ENCODE results near the gene CPT1B.
A peak's percentile ranks its signal among the peaks of the same experiment; 100 is the strongest.

CPT1B gene

DNA sequence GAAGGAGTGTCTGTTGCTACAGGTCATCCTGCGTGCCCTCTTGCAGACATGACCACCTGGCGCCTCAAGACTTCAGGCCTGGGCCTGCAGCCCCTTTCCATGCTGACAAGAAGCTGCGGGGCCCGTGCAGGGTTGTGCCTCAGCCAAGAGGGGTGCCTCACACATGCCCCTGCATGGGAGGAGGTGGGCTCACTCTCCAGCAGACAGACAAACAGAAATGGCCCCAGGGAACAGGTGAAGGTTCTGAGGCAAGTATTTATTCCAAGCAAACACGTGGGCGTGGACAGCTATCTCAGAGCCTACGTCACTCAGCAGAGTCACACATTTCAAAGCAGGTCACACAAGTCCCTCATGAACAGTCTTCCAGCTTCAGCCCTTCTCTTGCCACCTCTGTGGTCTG, 9.6 kb downstream of the CPT1B start:
- DNase-seq = no peak

GRCh38 chr22:50567721-50568252, 10.4 kb downstream of the CPT1B start:
- no peak for DNase-seq

DNA sequence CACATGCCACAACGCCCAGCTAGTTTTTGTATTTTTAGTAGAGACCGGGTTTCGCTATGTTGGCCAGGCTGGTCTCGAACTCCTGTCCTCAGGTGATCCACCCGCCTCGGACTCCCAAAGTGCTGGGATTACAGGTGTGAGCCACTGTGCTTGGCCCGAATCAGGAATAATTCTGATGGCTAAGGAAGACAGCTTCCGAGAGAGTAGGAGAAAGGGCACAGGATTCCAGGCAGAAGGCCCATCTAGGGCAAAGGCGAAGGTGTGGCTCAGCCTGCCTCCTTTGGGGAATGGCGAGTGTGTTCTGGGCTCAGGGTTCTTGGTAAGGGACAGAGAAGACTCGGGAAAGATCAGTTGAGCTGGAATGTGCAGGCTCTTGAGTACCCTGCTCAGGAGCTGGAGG, 13.9 kb downstream of the CPT1B start:
- no peak for DNase-seq

DNA sequence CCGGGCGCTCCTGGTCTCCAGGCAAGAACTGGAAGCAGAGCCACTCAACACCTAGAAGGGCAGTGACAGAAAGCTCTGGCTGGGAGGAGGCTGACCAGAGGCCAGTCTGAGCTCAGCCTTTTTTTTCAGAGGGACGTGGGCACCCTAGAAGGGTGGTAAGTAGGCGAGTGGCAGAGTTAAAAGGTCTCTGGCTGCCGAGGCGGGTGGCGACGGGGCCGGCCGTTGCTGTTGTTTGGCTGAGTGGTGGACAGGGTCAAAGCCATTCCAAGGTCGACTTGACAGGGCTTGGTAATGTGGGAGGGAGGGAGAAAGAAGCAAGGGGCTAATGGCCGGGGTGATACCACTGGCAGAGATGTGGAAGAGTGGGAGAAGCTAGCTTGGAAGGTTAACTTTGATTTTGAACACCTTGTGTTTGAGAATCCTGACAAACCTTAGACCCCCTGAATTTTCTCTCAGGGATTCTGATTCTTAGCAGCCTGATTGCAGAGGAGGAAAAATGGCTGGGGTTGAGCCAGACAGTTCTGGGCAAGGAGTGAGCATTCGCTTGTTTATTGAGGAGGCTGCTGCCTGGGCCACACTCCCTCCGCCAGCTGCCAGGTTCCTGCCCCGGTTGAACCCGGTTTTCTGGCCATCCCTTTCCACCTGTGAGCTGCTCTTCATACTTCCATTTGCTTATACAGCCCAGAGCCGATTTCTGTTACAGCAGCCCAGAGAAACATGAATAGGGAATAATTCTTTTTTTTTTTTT, 14.6 kb downstream of the CPT1B start:
- no peak for DNase-seq

DNA sequence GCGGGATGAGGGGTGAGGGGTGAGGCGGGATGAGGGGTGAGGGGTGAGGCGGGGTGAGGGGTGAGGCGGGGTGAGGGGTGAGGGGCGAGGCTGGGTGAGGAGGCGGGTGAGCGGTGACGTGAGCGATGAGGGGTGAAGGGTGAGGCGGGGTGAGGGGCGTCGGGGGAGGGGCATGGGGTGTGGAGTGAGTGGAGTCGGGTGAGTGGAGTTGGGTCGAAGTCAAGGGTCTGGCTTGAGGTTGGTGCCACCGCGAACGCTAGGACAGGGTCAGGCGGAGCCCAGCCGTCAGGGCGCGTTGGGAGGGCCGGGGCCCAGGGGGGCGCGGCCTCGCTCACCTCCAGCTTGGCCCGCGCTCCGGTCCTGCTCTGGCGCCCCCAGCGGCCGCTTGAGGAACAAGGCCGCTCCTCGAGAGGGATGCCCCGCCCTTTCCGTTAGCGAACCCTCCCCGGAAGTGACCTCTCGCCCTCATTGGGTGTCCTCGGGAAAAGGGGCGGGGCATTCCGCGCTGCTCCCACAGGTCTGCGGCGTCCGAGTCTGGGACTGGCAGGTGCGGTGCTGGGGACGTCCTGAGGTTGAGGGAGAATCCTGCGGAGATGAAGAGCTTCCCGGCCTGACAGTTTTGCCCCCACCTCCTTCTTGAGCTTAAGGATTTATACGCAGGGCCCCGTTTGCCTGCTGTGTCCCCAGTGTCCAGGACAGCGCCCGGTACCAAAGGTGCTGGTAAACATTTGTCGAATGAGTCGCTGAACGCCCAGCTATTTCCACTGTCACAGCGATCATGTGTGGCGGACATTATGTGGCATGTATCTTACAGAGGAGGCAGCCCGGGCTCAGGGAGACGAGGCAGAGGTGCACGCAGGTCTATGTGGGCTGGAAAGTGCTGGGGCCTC, 15.5 kb downstream of the CPT1B start, which contains the start of gene SYCE3:
TSS of gene SYCE3 (minus strand) at position 397 of the 890 bp plus-strand sequence. CDS start 6,514 bp downstream, outside the sequence.
- DNase-seq = peak; percentile 97

DNA sequence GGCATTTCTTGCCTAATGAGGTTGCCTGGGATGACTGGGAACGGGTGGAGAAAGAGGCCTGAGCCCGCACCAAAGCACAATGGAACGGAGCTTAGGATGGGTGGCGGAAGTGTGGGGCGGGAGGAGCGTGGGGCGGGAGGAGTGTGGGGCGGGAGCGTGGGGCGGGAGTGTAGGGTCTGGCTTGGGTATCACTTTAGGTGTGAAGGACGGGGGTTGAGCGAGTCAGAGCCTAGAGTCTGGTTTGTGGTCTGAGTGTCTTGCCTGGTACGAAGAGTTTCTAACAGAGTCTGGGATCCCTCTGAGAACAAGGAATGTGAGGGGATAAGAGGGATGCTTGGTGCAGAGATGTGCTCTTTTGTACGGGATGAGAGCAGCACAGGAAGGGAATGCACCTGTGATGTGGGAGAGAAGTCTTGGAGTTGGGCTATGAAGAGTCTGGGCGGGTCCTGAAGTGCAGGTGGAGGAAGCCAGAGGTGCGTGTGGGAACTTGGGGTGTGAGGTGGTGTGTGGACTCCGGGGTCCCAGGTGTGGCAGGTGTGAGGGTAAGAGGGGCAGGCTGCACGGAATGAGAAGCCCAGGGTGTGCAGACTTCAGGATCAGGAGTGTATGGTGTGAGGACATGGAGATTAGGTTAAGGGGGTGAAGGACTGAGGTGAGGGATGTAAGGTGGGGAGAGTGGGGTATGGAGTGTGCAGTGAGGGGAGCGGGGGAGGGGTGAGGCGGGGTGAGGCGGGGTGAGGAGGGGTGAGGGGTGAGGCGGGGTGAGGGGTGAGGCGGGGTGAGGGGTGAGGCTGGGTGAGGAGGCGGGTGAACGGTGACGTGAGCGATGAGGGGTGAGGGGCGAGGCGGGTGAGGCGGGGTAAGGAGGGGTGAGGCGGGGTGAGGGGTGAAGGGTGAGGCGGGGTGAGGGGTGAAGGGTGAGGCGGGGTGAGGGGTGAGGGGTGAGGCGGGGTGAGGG, 16.5 kb downstream of the CPT1B start:
- DNase-seq = no peak

GRCh38 chr22:50560034-50560433, 18.2 kb downstream of the CPT1B start:
- DNase-seq = no peak

GRCh38 chr22:50556703-50557102, 21.5 kb downstream of the CPT1B start:
- DNase-seq = no peak

DNA sequence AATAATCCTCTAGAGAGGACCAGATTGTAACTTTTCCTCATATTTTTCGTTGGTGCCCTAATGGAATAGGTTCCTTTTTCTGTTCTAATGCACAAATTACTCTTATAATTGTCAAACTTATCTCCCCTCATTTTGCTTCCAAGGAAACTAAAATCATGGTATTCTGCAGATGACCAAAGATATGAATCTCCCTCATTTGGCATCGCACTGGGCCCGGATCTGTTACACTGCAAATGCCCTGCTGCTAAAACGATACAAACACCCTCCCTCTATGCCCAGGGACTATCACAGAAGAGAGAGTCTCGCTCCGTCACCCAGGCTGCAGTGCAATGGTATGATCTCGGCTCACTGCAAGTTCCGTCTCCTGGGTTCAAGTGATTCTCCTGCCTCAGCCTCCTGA, 24.9 kb downstream of the CPT1B start:
- DNase-seq = no peak

DNA sequence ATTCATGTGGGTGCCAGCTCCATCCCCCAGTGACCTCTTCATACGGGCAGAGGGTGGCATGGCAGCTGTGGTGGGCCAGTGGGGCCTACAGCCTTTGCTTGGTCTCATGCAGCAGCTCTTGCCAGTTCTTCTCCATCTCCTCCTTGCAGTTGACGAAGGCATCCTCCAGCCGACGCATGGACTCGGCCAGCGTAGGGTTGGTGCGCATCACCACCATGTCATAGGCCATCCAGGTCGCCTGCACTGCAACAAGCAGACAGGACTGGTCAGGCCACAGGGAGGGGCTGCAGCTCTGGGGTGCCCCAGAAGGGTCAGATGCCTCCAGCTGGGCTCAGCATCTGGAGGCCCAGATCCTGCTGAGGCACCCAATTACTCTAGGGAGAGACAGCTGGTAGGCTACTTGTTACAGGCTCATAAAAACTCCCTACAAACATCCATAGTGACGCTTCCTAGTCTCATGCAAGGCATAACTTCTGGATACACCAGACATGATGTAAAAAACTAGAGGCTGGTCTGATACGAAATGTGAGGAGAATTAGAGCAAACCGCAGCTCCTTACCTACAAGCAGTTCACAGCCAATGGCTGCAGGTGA, 27.0 kb downstream of the CPT1B start:
- DNase-seq = no peak

DNA sequence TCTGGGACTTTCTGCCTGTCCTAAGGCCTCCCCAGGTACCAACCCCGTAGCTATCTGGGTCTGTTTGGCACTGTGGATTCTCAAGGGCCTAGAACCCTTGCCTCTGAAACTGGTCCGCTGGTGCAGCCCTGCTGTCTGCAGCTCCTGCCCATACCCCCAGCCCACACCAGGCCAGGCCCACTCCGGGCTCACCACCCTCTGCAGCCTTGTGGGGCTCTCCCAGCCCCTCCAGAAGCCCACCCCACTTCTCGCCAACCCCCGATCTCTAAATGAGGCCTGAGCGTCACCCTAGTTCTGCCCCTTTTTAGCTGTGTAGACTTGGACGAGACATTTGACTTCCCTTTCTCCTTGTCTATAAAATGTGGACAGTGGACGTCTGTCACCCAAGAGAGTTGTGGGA, 27.8 kb downstream of the CPT1B start:
- DNase-seq = no peak

DNA sequence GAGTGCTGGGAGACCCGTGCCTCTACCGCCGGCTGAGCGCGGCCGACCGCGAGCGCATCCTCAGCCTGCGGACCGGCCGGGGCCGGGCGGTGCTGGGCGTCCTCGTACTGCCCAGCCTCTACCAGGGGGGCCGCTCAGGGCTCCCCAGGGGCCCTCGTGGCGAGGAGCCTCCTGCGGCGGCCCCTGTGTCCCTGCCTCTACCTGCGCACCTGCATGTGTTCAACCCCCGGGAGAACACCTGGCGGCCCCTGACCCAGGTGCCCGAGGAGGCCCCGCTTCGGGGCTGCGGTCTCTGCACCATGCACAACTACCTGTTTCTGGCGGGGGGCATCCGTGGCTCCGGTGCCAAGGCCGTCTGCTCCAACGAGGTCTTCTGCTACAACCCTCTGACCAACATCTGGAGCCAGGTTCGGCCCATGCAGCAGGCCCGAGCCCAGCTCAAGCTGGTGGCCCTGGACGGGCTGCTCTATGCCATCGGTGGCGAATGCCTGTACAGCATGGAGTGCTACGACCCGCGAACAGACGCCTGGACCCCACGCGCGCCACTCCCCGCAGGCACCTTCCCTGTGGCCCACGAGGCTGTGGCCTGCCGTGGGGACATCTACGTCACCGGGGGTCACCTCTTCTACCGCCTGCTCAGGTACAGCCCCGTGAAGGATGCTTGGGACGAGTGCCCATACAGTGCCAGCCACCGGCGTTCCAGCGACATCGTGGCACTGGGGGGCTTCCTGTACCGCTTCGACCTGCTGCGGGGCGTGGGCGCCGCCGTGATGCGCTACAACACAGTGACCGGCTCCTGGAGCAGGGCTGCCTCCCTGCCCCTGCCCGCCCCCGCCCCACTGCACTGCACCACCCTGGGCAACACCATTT, 29.1 kb downstream of the CPT1B start:
- DNase-seq = no peak

GRCh38 chr22:50548040-50548920, 29.9 kb downstream of the CPT1B start:
- DNase-seq = peak; percentile 54

DNA sequence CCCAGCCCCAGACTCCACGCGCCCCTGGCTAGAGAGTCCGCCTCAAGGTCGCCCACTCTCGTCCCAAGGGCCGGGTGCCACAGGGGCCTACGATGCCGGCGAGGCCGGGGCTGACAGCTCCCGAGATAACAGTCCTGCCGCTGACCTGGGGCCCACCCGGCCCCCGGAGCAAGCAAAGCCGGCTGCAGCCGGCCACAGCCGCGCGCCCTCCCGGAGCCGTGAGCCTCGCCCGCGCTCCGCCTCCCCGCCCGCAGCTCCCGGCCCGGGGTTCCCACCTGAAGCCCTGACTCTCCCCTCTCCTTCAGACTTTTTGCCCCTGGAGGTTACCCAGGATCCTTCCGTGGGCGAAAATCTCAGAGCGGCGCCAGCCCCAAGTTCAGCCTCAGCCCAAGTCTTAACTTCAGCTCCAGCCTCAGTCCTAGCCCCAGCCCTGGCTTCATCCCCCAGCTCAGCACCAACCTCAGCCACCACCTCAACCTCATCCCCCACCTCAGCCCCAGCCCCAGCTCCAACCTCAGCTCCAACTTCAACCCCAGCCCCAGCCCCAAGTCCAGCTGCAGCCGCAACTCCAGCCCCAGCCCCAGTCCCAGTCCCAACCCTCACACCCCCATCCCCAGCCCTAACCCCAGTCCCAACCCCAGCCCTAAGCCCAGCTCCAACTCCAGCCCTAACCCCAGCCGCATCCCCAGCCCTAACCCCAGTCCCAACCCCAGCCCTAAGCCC, 30.8 kb downstream of the CPT1B start:
- DNase-seq = no peak

GRCh38 chr22:50546326-50547262, 31.6 kb downstream of the CPT1B start:
- no peak for DNase-seq

DNA sequence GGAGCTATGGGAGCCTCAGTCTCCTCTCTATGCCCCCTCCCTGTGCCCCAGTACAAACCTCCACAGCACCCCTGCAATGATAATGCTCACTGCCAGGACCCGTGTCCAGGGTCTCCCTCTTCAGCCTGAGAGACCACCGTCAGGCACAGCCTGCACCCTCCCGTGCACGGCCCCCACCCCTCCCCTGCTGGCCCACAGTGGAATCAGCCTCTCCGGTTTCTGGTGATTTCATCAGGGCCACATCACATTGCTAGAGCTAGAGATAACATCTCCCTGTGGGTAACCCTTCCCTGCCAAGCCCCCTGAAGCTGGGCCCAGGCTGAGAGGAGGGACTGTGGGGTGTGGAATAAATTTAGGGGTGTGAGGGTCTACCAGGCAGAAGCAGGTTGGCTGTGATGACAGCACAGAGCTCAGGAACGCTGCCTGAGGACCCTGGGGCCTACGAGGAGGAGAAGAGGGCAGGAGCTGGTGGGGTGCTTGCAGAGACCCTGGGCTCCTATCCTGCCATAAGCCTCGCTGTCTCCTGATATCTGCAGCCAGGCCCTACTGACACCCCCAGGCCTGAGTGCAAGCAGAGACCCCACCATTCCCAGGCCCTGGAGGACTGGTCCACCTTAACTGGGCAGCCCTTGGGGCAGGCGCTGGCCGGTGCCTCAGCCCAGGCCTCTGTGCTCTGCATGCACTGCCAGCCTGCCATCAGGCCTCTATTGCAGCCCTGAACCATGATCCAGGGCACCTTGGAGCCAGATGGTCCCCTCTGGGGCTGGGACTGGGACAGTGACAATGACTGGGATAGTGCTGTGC, 32.5 kb downstream of the CPT1B start, which contains the start of gene KLHDC7B:
TSS of gene KLHDC7B (plus strand) at position 378 of the 804 bp plus-strand sequence. CDS start at position 723, 345 bp downstream.
- no peak for DNase-seq

DNA sequence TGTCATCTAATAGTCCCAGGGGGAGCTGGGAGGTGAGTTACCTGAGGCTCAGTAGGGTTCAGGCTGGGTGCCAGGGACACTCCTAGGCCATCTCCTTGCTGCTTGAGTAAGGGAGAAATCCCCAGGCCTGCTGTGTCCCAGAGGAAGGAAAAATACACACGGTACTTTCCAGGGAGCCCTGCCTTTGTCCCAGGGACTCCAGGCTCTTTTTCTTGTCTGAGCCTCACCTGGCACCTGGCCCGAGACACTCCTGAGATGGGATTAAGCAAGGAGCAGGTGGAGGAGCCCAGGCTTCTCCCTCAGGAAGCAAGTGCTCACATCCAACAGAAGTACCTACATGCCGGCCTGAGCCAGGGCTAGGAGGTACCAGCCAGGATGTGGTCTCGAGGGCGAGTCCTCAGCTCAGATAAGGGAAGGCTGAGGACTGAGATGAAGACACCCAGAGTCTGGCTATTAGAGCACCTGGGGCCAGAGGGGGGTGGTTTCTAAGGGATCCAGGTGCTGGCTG, 33.4 kb downstream of the CPT1B start:
- no peak for DNase-seq

All from activated CD4-positive, alpha-beta T cell treated with anti-CD3 and anti-CD28 coated beads, Interleukin-2, amount 50 U/mL, for 1 hour (primary cell).